GM10266 (cell line): ENCODE data around the gene FAM20A.

Source experiments
- DNase-seq: peaks from one replicate; pipeline ENCODE4 v3.0.0; 2012; ENCODE audit errors: extremely low spot score
- TF ChIP-seq, protein P1 (sequence below): IDR thresholded peaks from 2 replicates; pipeline ENCODE4 v1.5.1; 2012; ENCODE audit warnings: mild to moderate bottlenecking, low read depth; ENCODE audit not compliant: control insufficient read depth, insufficient read depth; ENCODE audit errors: missing control alignments

The FAM20A gene

DNA sequence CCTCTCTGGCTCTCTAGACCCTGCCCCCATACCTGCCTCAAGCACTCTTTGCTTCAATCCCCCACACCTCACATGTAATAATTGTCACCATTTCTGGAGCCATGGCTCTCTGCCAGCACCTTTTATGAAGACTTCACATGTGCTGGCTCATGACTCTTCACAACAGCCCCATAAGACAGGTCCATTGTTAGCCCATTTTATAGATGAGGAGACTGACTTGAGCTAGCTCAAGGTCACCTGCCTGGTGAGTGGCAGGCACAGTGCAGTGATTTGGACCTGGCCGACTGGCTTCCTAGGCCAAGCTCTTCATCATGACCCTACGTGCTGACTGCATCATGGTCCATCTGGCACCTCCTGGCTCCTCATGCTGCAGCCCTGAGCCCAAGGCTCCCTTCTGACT lies 25.0 kb downstream of the FAM20A start:
- TF ChIP-seq, protein P1, sequence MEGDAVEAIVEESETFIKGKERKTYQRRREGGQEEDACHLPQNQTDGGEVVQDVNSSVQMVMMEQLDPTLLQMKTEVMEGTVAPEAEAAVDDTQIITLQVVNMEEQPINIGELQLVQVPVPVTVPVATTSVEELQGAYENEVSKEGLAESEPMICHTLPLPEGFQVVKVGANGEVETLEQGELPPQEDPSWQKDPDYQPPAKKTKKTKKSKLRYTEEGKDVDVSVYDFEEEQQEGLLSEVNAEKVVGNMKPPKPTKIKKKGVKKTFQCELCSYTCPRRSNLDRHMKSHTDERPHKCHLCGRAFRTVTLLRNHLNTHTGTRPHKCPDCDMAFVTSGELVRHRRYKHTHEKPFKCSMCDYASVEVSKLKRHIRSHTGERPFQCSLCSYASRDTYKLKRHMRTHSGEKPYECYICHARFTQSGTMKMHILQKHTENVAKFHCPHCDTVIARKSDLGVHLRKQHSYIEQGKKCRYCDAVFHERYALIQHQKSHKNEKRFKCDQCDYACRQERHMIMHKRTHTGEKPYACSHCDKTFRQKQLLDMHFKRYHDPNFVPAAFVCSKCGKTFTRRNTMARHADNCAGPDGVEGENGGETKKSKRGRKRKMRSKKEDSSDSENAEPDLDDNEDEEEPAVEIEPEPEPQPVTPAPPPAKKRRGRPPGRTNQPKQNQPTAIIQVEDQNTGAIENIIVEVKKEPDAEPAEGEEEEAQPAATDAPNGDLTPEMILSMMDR = no peak
- no peak for DNase-seq

DNA sequence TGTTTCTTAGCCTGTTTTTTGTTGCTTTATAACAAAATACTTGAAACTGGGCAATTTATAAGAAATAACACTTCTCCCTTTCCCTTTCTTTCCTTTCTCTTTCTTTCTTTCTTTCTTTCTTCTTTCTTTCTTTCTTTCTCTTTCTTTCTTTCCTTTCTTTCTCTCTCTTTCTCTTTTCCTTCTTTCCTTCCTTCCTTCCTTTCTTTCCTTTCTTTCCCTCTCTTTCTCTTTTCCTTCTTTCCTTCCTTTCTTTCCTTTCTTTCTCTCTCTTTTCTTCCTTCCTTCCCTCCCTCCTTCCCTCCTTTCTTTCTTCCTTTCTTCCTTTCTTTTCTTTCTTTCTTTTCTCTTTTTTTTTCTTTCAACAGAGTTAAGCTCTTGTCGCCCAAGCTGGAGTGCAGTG lies 27.8 kb downstream of the FAM20A start:
- TF ChIP-seq, protein P1 = no peak
- no peak for DNase-seq

DNA sequence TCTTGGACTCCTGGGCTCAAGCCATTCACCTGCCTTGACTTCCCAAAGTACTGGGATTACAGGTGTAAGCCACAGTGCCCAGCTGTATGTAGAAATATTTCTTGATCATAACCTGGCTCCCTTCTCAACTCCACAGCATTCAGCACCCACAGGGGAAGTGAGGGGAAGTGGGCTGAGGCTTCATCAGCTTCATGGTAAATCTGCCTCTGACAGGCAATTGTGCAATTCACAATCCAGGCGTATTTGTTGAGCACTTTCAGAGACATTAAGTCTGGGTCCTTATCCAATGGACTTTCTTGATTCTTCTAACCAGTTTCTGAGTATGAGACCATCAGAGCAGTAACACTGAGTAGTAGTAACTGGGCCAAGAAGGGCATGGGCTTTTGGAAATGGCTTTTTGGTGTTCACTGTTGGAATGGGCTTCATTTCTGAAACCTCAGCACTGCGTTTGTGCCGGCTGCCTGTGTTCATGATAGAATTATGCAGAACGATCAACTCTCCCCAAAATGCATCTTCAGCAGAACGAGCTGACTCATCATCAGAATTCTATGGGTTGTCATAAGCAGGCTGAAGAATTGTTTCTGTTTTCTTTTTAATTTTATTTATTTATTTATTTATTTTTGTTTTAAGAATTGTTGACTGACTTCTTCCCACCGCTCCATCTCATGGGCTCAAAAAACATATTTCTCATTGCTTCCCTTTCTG lies 28.9 kb downstream of the FAM20A start:
- TF ChIP-seq, protein P1 = no peak
- no peak for DNase-seq

DNA sequence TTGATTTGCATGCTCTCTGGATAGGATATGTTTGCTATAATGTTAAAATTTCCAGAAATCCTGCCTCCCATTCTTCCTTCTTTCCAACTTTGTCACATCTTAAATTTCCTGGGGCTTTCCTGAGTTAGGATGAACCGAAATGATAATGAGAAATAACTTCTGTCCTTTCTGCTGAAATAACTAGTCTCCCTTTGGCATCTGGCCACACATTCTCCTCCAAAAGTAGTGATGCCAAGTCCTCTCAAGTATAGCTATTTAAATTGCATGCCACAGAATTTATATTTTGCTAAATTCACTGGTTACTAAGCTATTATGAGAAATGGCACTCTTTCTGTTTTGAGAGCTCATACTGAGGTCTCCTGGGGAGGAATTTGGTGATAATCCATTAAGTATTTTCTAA lies 30.6 kb downstream of the FAM20A start:
- DNase-seq = no peak
- TF ChIP-seq, protein P1 = no peak

DNA sequence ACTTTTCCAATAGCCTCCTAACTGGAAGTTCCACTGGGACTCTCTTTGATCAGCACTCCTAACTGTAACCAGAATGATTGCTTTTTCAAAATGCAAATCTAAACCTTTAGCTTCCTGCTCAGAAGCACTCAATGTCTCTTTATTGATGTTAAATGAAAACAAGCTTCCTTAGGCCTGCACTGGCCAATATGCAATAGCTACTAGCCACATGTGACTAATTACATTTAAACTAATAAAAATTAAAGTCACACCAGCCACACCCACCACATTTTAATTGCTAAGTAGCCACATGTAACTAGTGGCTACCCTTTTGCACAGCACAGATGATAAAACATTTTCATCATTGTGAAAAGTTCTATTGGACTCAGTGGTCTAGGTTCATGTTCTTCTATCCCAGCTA lies 31.8 kb downstream of the FAM20A start:
- TF ChIP-seq, protein P1 = no peak
- no peak for DNase-seq

DNA sequence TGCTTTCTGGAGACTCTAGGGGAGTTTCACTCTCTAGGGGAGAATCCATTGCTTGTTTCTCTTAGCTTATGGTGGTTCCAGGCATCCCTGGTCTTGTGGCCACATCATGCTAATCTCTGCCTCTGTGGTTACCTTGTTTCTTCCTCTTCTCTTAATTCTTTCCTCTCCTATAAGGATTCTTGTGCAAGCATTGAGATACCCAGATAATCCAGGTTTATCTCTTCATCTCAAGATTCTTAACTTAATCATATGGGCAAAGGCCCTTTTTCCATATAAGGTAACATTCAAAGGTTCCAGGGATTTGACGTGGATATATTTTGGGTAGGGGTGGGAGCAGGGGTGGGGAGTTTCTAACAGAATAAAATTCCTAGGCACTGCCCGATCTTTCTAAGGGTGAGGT lies 32.6 kb downstream of the FAM20A start:
- TF ChIP-seq, protein P1 = no peak
- no peak for DNase-seq

DNA sequence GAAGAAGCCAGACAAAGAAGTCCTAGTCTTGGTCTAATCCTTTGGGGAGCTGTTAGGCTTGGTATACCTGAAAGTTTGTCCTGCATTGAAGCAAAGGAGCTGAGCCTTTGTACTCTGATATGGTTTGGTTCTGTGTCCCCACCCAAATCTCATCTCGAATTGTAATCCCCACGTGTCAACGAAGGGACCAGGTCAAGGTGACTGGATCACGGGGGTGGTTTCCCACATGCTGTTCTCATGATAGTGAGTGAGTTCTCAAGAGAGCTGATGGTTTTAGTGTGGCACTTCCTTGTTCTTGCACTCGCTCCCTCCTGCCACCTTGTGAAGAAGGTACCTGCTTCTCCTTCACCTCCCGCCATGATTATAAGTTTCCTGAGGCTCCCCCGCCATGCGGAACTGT lies 33.6 kb downstream of the FAM20A start:
- TF ChIP-seq, protein P1 = no peak
- no peak for DNase-seq
